ENCODE data around the gene TTC5.
"Not testable (repeated sequence)": the region's sequence is repeated elsewhere in the genome, so short reads cannot be mapped to it uniquely, and the experiment has no call there.

TTC5 gene

GRCh38 chr14:20302042-20302755 lies 3.6 kb downstream of the TTC5 start:
- no peak for DNase-seq (ENCODE audit: low read depth)

- no peak for DNase-seq (ENCODE audit: low read depth)
Observed at GRCh38 chr14:20295067-20295466, 10.7 kb downstream of the TTC5 start.

- no peak for DNase-seq (ENCODE audit: low read depth)
Observed at GRCh38 chr14:20294636-20295035, 11.1 kb downstream of the TTC5 start.

GRCh38 chr14:20281998-20282397 lies 23.8 kb downstream of the TTC5 start:
- not testable (repeated sequence) for DNase-seq (ENCODE audit: low read depth)

- DNase-seq (ENCODE audit: low read depth), result not testable (repeated sequence)
Observed at GRCh38 chr14:20280265-20280664, 25.5 kb downstream of the TTC5 start.

GRCh38 chr14:20278414-20278813 lies 27.3 kb downstream of the TTC5 start:
- DNase-seq (ENCODE audit: low read depth), result no peak

GRCh38 chr14:20277409-20277808 lies 28.3 kb downstream of the TTC5 start:
- no peak for DNase-seq (ENCODE audit: low read depth)

- DNase-seq (ENCODE audit: low read depth), result no peak
Observed at GRCh38 chr14:20274062-20274461, 31.7 kb downstream of the TTC5 start.

- DNase-seq (ENCODE audit: low read depth), result not testable (repeated sequence)
Observed at GRCh38 chr14:20264361-20264760, 41.4 kb downstream of the TTC5 start.

GRCh38 chr14:20262642-20263128 lies 43.1 kb downstream of the TTC5 start:
- no peak for DNase-seq (ENCODE audit: low read depth)

GRCh38 chr14:20247646-20248246 lies 58.0 kb downstream of the TTC5 start:
- DNase-seq (ENCODE audit: low read depth), result no peak

Measured in stimulated activated CD8-positive, alpha-beta memory T cell treated with anti-CD3 and anti-CD28 coated beads, Interleukin-4, amount 100 ng/mL, for 24 hours (primary cell).